ENCODE results near the gene E2F1. TPM values are rescaled to one million over a fixed set of nuclear protein-coding genes. Genes with fewer than 3 reads are reported as not detected.

E2F1 gene
- total and polyA plus RNA-seq, 2 donors, result 3.3 to 13.3 TPM

DNA sequence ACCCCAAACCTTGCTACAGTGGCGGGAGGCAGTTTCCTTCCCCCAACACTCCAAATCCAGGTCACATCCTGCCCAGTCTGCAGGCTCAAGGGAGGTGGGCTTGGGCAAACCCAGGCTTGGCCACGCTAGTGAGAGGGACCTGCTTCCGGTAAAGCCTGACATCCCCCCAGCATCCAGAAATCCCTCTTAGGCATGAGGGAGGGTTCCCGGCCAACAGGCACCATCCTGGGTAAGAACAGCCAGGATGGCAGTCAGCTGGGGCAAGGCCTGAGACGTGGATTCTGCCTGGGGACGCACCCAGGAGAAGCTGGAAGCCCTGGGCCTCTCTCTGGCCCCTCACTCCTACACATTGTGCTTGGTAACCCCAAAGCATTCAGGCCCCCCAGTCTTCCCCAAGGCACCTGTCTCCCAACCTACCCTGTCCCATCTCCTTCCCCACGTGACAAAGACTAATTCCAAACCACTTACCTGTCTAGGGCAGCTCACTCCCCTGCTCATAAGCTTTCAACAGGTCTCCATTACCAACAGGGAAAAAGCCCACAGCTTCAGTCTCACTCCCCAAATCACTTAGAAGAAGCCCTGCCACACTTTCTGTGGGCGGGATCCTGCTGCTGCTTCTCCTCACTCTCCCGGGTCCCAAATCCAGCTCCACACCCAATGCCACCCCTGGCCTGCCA is 22.0 kb downstream of the E2F1 start:
- Histone ChIP-seq H3K36me3 (ENCODE audit: control insufficient read depth in 2 of 2, insufficient read depth in 2 of 2, low read length in 1 of 2) (peaks cover 0 to 3% of the 10 kb centered on the region in 2 donors), H3K4me1 (ENCODE audit: control insufficient read depth in 2 of 2, insufficient read depth in 2 of 2, low read length in 2 of 2) (peaks cover 5 to 43% of the 10 kb centered on the region in 2 donors)

DNA sequence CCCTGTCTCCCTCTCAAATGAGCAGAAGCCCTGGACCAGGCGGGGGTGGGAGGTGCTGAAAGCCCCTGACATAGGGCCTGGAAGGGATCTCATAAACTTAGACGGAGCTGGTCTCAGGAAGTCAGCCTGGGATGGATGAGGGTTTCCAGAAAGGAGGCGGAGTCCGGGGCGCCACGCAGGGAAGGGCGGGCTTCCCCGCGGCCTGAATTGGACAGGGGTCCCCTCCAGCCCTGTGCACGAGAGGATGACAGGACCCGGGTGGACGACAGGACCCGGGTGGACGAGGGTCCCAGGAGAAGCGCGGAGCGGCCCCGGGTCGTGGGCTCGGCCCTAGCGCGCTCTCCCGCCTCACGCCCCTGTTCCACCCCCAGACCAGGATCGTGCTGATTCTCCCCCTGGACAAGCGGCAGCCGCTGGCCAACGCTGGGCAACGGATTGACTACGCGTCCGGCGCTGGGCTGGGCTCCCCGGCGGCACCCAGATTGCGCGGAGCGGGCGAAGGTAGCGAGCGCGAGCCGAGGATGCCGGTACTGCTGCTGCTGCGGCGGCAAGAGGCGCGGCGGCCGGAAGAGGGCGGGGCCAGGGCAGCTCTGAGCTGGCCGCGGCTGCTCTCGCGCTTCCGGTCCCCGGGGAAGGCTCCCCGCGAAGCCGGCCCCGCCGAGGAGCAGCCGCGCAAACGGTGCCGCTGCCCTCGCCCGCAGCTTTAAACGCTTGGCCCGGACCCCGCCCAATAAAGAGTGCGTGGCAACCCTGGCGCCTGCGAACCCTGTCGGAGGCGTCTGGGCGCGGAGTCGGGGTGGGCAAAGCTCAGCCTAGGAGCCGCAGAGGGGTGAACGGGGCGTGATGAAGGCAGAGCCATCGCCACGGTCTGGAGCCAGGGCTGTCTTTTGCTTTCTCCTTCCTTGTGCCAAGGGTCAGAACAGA is 22.8 kb downstream of the E2F1 start:
- peaks cover 5 to 41% of the 10 kb centered on the region in 2 donors for H3K4me1 ChIP-seq (ENCODE audit: control insufficient read depth in 2 of 2, insufficient read depth in 2 of 2, low read length in 2 of 2)
- WGBS, result 2% methylated on average over 84 of the region's 84 CpGs

More for the DNA sequence above, 22.0 kb downstream of the E2F1 start:
- Histone ChIP-seq H3K27ac (ENCODE audit: low read depth in 1 of 2, low read length in 1 of 2) (peak overlapping the region; percentile 85 to 91), H3K9me3 (ENCODE audit: control insufficient read depth in 2 of 2, insufficient read depth in 1 of 2, low read length in 1 of 2) (peaks cover 0 to 10% of the 10 kb centered on the region in 2 donors), H3K4me3 (ENCODE audit: low read length in 2 of 2) (peak overlapping the region; percentile 65 to 78), H3K27me3 (ENCODE audit: control insufficient read depth in 2 of 2, insufficient read depth in 1 of 2, low read length in 1 of 2) (peaks cover 3 to 31% of the 10 kb centered on the region in 2 donors)
- no peak for DNase-seq (ENCODE audit: low read depth in 6 of 9, low spot score in 9 of 9)
- WGBS, result 72% methylated on average over 9 of the region's 9 CpGs

DNA sequence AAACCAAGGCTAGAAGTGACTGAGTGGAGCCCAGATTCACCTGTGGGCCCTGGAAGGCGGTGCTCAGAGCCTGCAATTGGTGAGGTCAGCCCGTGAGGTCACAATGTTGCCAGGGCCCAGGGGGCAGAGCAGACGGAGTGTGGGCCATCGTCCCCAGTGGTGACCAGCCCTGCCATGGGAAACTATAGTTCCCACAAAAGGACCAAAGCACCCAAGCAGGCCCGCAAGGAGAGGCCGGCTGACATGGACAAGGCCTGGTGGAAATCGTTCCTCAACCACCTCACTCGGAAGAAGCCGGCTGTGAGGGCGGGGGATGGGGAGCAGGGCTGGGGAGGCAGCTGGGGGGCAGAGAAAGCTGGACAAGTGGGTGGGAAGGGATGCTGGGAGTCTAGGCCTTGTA is 24.0 kb downstream of the E2F1 start, which contains the start of gene C20orf144:
C20orf144 (plus strand) TSS at position 156 of the 400 bp plus-strand sequence; CDS start at position 175, 19 bp downstream.
- H3K4me3 ChIP-seq (ENCODE audit: low read length in 2 of 2), result peak within 1 kb of the TSS; percentile 65 to 78
- DNase-seq (ENCODE audit: low read depth in 6 of 9, low spot score in 9 of 9), result no peak
- peaks cover 0 to 4% of the 10 kb centered on the region in 2 donors for H3K9me3 ChIP-seq (ENCODE audit: control insufficient read depth in 2 of 2, insufficient read depth in 1 of 2, low read length in 1 of 2)
- H3K36me3 ChIP-seq (ENCODE audit: control insufficient read depth in 2 of 2, insufficient read depth in 2 of 2, low read length in 1 of 2), result peaks cover 0 to 9% of the 10 kb centered on the region in 2 donors
- peak within 1 kb of the TSS; percentile 77 to 91 for H3K27ac ChIP-seq (ENCODE audit: low read depth in 1 of 2, low read length in 1 of 2)
- 98% methylated on average over 10 of the region's 10 CpGs for WGBS
- H3K27me3 ChIP-seq (ENCODE audit: control insufficient read depth in 2 of 2, insufficient read depth in 1 of 2, low read length in 1 of 2), result peaks cover 3 to 19% of the 10 kb centered on the region in 2 donors
- H3K4me1 ChIP-seq (ENCODE audit: control insufficient read depth in 2 of 2, insufficient read depth in 2 of 2, low read length in 2 of 2), result peaks cover 0 to 31% of the 10 kb centered on the region in 2 donors

More for the DNA sequence above, 22.8 kb downstream of the E2F1 start:
- Histone ChIP-seq H3K36me3 (ENCODE audit: control insufficient read depth in 2 of 2, insufficient read depth in 2 of 2, low read length in 1 of 2) (peaks cover 0 to 5% of the 10 kb centered on the region in 2 donors), H3K4me3 (ENCODE audit: low read length in 2 of 2) (peak overlapping the region; percentile 65 to 78), H3K9me3 (ENCODE audit: control insufficient read depth in 2 of 2, insufficient read depth in 1 of 2, low read length in 1 of 2) (peaks cover 0 to 10% of the 10 kb centered on the region in 2 donors), H3K27ac (ENCODE audit: low read depth in 1 of 2, low read length in 1 of 2) (peak overlapping the region; percentile 85 to 91), H3K27me3 (ENCODE audit: control insufficient read depth in 2 of 2, insufficient read depth in 1 of 2, low read length in 1 of 2) (peaks cover 3 to 31% of the 10 kb centered on the region in 2 donors)
- peak in 5 of 9 donors; percentile 70 to 90 (median 83) for DNase-seq (ENCODE audit: low read depth in 6 of 9, low spot score in 9 of 9)

DNA sequence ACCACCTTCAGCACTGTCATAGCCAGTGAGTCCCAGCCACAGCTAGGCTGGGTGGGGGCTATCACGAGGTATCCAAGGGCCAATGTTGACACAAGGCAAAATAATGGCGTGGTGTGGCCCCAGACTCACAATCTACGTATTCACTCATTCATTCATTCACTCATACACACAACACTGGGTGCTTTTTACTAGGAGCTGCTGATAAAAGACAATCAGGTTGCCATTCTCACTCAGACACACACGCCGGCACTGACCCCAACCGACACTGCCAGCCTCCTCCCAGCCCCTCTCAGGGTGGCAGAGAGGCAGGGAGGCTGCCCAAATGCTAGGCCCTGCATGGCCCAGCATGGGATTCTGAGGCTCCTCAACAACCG is 25.5 kb downstream of the E2F1 start:
- no peak overlapping the region for H3K27ac ChIP-seq (ENCODE audit: low read depth in 1 of 2, low read length in 1 of 2)
- H3K4me1 ChIP-seq (ENCODE audit: control insufficient read depth in 2 of 2, insufficient read depth in 2 of 2, low read length in 2 of 2), result peaks cover 0 to 20% of the 10 kb centered on the region in 2 donors
- H3K36me3 ChIP-seq (ENCODE audit: control insufficient read depth in 2 of 2, insufficient read depth in 2 of 2, low read length in 1 of 2), result peaks cover 0 to 9% of the 10 kb centered on the region in 2 donors
- peaks cover 0 to 4% of the 10 kb centered on the region in 2 donors for H3K27me3 ChIP-seq (ENCODE audit: control insufficient read depth in 2 of 2, insufficient read depth in 1 of 2, low read length in 1 of 2)
- no peak for DNase-seq (ENCODE audit: low read depth in 6 of 9, low spot score in 9 of 9)
- 97% methylated on average over 7 of the region's 7 CpGs for WGBS
- no peak overlapping the region for H3K4me3 ChIP-seq (ENCODE audit: low read length in 2 of 2)
- H3K9me3 ChIP-seq (ENCODE audit: control insufficient read depth in 2 of 2, insufficient read depth in 1 of 2, low read length in 1 of 2), result peaks cover 0 to 4% of the 10 kb centered on the region in 2 donors

DNA sequence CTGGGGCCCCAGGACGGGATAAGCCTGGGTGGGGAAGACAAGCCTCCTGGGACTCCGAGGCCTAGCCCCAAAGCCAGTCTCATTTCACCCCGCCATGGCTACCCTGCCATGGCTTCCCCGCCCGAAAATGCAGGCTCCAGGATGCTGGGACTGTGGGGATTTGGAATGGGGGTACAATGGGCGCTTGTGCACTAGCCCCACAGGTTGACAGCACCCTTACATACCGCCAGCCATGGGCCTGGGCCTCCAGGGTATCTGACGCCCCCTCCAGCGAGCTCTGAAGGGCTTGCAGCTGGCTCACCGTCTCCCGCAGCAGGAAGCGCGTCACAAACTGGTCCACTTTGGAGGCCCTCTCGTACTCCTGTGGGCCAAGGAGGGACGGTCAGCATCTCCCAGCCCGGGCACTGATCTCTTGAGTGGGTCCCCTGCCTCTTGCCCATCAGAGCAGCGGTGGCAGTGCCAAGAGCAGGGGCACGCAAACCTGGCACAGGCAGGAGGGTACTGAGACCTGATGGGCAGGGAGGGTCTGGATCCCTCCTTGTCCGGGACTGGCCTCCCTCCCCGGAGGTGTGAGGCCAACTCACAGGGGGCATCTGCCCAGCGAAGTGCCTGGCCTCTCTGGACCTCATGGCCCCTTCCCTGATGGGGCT is 26.0 kb downstream of the E2F1 start:
- Histone ChIP-seq H3K4me3 (ENCODE audit: low read length in 2 of 2) (no peak overlapping the region), H3K27ac (ENCODE audit: low read depth in 1 of 2, low read length in 1 of 2) (no peak overlapping the region), H3K9me3 (ENCODE audit: control insufficient read depth in 2 of 2, insufficient read depth in 1 of 2, low read length in 1 of 2) (peaks cover 0 to 4% of the 10 kb centered on the region in 2 donors), H3K4me1 (ENCODE audit: control insufficient read depth in 2 of 2, insufficient read depth in 2 of 2, low read length in 2 of 2) (peaks cover 0 to 20% of the 10 kb centered on the region in 2 donors), H3K27me3 (ENCODE audit: control insufficient read depth in 2 of 2, insufficient read depth in 1 of 2, low read length in 1 of 2) (peaks cover 0 to 2% of the 10 kb centered on the region in 2 donors), H3K36me3 (ENCODE audit: control insufficient read depth in 2 of 2, insufficient read depth in 2 of 2, low read length in 1 of 2) (peaks cover 0 to 9% of the 10 kb centered on the region in 2 donors)
- DNase-seq (ENCODE audit: low read depth in 6 of 9, low spot score in 9 of 9), result no peak
- WGBS, result 95% methylated on average over 21 of the region's 21 CpGs

DNA sequence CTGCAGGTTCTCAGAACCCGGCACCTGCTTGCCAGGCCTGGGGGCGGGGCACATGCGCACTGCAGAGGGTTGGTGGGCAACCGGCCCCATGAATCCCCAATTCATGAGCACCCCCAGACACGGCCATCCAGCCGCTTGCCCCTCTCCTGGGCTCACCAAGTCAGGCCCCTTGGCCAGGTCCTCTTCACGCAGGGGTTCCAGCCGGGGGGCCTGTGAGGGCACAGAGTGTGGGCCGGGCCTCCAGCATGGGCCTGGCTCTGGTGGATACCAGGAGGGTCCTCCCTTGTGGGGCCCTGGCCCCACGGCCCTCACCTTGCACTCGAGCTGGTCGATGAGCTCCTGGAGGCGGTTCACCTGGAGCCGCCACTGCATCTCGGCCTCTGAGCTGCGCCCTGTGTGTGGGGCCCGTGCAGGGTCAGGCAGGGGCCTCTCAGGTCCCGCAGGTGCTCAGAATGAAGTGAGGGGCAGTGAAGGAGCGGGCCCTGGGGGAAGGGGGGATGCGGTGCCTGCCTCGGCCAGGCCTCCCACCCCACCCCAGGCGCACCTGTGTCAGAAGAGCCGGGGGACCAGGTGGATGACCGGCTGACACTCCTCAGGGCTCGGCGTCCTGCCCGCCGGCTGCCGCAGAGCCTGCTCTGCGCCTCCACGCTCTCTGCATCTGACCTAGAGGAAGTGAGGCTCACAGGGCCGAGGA is 26.7 kb downstream of the E2F1 start:
- Histone ChIP-seq H3K27me3 (ENCODE audit: control insufficient read depth in 2 of 2, insufficient read depth in 1 of 2, low read length in 1 of 2) (peaks cover 0 to under 1% of the 10 kb centered on the region in 2 donors), H3K4me1 (ENCODE audit: control insufficient read depth in 2 of 2, insufficient read depth in 2 of 2, low read length in 2 of 2) (peaks cover 0 to 17% of the 10 kb centered on the region in 2 donors), H3K9me3 (ENCODE audit: control insufficient read depth in 2 of 2, insufficient read depth in 1 of 2, low read length in 1 of 2) (peaks cover 0 to 4% of the 10 kb centered on the region in 2 donors), H3K36me3 (ENCODE audit: control insufficient read depth in 2 of 2, insufficient read depth in 2 of 2, low read length in 1 of 2) (peaks cover 0 to 9% of the 10 kb centered on the region in 2 donors), H3K4me3 (ENCODE audit: low read length in 2 of 2) (no peak overlapping the region), H3K27ac (ENCODE audit: low read depth in 1 of 2, low read length in 1 of 2) (no peak overlapping the region)
- WGBS, result 98% methylated on average over 32 of the region's 32 CpGs
- DNase-seq (ENCODE audit: low read depth in 6 of 9, low spot score in 9 of 9), result no peak

DNA sequence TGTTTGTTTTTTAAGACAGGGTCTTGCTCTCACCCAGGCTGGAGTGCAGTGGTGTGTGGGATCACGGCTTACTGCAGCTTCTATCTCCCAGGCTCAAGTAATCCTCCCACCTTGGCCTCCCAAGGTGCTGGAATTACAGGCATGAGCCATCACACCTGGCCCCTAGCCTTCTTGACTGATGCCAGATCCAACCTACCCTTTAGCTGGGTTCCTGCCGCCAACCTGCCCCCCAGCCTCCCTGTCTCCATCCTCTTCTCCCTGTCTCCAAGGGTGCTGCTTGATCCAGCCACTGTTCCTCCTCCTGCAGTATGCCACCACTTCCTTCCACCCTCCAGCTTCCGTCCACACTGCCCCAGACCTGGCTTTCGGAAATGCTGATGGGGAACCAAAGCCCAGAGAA is 27.3 kb downstream of the E2F1 start:
- DNase-seq (ENCODE audit: low read depth in 6 of 9, low spot score in 9 of 9), result no peak
- H3K27ac ChIP-seq (ENCODE audit: low read depth in 1 of 2, low read length in 1 of 2), result no peak overlapping the region
- peaks cover 0 to 4% of the 10 kb centered on the region in 2 donors for H3K9me3 ChIP-seq (ENCODE audit: control insufficient read depth in 2 of 2, insufficient read depth in 1 of 2, low read length in 1 of 2)
- H3K4me3 ChIP-seq (ENCODE audit: low read length in 2 of 2), result no peak overlapping the region
- peaks cover 0 to 12% of the 10 kb centered on the region in 2 donors for H3K4me1 ChIP-seq (ENCODE audit: control insufficient read depth in 2 of 2, insufficient read depth in 2 of 2, low read length in 2 of 2)
- peaks cover 0 to 9% of the 10 kb centered on the region in 2 donors for H3K36me3 ChIP-seq (ENCODE audit: control insufficient read depth in 2 of 2, insufficient read depth in 2 of 2, low read length in 1 of 2)
- WGBS, result 98% methylated on average over 4 of the region's 4 CpGs
- no peaks in the 10 kb centered on the region for H3K27me3 ChIP-seq (ENCODE audit: control insufficient read depth in 2 of 2, insufficient read depth in 1 of 2, low read length in 1 of 2)

DNA sequence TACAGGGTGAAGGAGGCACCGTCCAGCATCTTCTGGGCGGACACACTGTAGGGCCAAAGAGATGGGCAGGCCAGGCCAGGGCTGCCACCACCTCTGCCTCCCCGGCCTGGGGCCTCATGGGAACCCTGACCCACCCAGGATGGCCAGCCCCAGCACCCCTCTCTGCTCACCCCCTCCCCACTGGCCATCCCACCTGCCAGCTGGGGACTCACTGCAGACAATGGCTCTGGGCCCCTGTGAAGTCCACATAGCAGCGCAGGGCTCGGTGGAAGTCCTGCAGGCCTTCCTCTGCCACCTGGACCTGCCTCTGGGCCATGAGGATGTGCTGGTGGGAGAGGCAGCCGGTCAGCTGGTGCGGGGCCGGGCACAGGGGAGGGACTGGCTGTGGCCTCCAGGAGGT is 27.7 kb downstream of the E2F1 start:
- H3K27me3 ChIP-seq (ENCODE audit: control insufficient read depth in 2 of 2, insufficient read depth in 1 of 2, low read length in 1 of 2), result no peaks in the 10 kb centered on the region
- 97% methylated on average over 8 of the region's 8 CpGs for WGBS
- no peak overlapping the region for H3K4me3 ChIP-seq (ENCODE audit: low read length in 2 of 2)
- no peak overlapping the region for H3K27ac ChIP-seq (ENCODE audit: low read depth in 1 of 2, low read length in 1 of 2)
- H3K4me1 ChIP-seq (ENCODE audit: control insufficient read depth in 2 of 2, insufficient read depth in 2 of 2, low read length in 2 of 2), result peaks cover 0 to 9% of the 10 kb centered on the region in 2 donors
- no peak for DNase-seq (ENCODE audit: low read depth in 6 of 9, low spot score in 9 of 9)
- peaks cover 0 to 4% of the 10 kb centered on the region in 2 donors for H3K9me3 ChIP-seq (ENCODE audit: control insufficient read depth in 2 of 2, insufficient read depth in 1 of 2, low read length in 1 of 2)
- peaks cover 0 to 9% of the 10 kb centered on the region in 2 donors for H3K36me3 ChIP-seq (ENCODE audit: control insufficient read depth in 2 of 2, insufficient read depth in 2 of 2, low read length in 1 of 2)

Data from thymus (tissue), 11 donors.